ENCODE data around the gene TMEM97. TPM values are rescaled to one million over a fixed set of nuclear protein-coding genes. Genes with fewer than 3 reads are reported as not detected.
"Not testable (repeated sequence)": the region's sequence is repeated elsewhere in the genome, so short reads cannot be mapped to it uniquely, and the experiment has no call there.

Gene TMEM97
- polyA plus RNA-seq, 1 donor from 2014 or later = 16.9 TPM

DNA sequence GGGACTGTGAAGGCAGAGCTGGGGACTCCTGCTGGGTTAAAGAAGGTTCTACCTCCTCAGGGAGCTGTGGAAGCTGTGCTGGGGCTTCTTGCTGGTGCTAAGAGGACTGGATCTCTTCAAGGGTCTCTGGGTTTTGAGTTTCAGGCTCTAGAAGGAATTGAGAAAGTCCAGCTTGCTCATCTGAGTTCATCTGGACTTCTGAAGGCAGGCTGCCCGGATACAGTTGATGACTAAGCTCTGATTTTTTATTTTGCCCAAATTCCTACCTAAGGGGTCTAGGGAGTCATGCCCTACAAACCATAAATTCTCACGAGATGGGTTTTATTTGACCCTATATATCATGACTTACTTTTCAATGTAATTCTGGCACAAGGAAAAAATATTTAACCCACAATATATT is 46.8 kb upstream of the TMEM97 start:
- Histone ChIP-seq H3K79me2 (replicated peaks; ENCODE audit: insufficient read depth, low read length) (no peaks in the 10 kb centered on the region), H2AFZ (ENCODE audit: low read depth, low read length) (no peak overlapping the region), H3F3A (ENCODE audit: insufficient read depth, low read length, poor library complexity, severe bottlenecking) (no peaks in the 10 kb centered on the region), H3K9ac (ENCODE audit: low read length) (no peak overlapping the region), H3K9me2 (ENCODE audit: insufficient read depth, low read length) (no peaks in the 10 kb centered on the region), H4K20me1 (ENCODE audit: insufficient read depth) (no peaks in the 10 kb centered on the region), H3K4me2 (ENCODE audit: low read length) (no peak overlapping the region), H3K9me3 (ENCODE audit: low read length) (no peaks in the 10 kb centered on the region), H3K4me3 (ENCODE audit: low read length) (no peak overlapping the region), H3K36me3 (ENCODE audit: insufficient read depth, low read length) (no peaks in the 10 kb centered on the region), H3K27ac (ENCODE audit: low read length) (no peak overlapping the region), H3K27me3 (ENCODE audit: insufficient read depth, low read depth, low read length) (no peaks in the 10 kb centered on the region)
- TF ChIP-seq, protein P1, sequence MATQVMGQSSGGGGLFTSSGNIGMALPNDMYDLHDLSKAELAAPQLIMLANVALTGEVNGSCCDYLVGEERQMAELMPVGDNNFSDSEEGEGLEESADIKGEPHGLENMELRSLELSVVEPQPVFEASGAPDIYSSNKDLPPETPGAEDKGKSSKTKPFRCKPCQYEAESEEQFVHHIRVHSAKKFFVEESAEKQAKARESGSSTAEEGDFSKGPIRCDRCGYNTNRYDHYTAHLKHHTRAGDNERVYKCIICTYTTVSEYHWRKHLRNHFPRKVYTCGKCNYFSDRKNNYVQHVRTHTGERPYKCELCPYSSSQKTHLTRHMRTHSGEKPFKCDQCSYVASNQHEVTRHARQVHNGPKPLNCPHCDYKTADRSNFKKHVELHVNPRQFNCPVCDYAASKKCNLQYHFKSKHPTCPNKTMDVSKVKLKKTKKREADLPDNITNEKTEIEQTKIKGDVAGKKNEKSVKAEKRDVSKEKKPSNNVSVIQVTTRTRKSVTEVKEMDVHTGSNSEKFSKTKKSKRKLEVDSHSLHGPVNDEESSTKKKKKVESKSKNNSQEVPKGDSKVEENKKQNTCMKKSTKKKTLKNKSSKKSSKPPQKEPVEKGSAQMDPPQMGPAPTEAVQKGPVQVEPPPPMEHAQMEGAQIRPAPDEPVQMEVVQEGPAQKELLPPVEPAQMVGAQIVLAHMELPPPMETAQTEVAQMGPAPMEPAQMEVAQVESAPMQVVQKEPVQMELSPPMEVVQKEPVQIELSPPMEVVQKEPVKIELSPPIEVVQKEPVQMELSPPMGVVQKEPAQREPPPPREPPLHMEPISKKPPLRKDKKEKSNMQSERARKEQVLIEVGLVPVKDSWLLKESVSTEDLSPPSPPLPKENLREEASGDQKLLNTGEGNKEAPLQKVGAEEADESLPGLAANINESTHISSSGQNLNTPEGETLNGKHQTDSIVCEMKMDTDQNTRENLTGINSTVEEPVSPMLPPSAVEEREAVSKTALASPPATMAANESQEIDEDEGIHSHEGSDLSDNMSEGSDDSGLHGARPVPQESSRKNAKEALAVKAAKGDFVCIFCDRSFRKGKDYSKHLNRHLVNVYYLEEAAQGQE (IDR thresholded peaks at IDR 0.05; ENCODE audit: borderline replicate concordance) = no peak
- TF ChIP-seq EZH2 (IDR thresholded peaks at IDR 0.05; ENCODE audit: borderline replicate concordance, insufficient read depth, low read length, poor library complexity, severe bottlenecking) (no peak), RAD21 (conservative IDR thresholded peaks at IDR 0.05) (no peak), EP300 (conservative IDR thresholded peaks at IDR 0.05; ENCODE audit: poor library complexity, severe bottlenecking) (no peak), SMC3 (conservative IDR thresholded peaks at IDR 0.05; ENCODE audit: poor library complexity) (no peak), MXI1 (conservative IDR thresholded peaks at IDR 0.05; ENCODE audit: poor library complexity, severe bottlenecking) (no peak), POLR2AphosphoS5 (IDR thresholded peaks at IDR 0.05) (no peak)
- TF ChIP-seq, protein P2, sequence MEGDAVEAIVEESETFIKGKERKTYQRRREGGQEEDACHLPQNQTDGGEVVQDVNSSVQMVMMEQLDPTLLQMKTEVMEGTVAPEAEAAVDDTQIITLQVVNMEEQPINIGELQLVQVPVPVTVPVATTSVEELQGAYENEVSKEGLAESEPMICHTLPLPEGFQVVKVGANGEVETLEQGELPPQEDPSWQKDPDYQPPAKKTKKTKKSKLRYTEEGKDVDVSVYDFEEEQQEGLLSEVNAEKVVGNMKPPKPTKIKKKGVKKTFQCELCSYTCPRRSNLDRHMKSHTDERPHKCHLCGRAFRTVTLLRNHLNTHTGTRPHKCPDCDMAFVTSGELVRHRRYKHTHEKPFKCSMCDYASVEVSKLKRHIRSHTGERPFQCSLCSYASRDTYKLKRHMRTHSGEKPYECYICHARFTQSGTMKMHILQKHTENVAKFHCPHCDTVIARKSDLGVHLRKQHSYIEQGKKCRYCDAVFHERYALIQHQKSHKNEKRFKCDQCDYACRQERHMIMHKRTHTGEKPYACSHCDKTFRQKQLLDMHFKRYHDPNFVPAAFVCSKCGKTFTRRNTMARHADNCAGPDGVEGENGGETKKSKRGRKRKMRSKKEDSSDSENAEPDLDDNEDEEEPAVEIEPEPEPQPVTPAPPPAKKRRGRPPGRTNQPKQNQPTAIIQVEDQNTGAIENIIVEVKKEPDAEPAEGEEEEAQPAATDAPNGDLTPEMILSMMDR (IDR thresholded peaks at IDR 0.05; ENCODE audit: poor library complexity, severe bottlenecking) = no peak

DNA sequence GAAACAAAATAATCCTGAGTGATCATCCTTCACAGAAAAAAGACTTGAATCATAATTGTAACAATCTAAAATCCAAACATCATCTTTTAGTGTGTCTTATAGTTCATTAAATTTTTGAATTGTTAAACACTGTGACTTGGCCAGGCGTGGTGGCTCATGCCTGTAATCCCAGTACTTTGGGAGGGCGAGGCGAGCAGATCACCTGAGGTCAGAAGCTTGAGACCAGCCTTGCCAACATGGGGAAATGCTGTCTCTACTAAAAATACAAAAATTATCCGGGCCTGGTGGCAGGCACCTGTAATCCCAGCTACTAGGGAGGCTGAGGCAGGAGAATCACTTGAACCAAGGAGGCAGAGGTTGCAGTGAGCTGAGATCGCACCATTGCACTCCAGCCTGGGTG is 45.7 kb upstream of the TMEM97 start:
- H3K9me2 ChIP-seq (ENCODE audit: insufficient read depth, low read length); H3F3A ChIP-seq (ENCODE audit: insufficient read depth, low read length, poor library complexity, severe bottlenecking); H3K9ac ChIP-seq (ENCODE audit: low read length); H3K27me3 ChIP-seq (ENCODE audit: insufficient read depth, low read depth, low read length); H3K27ac ChIP-seq (ENCODE audit: low read length); H2AFZ ChIP-seq (ENCODE audit: low read depth, low read length); H3K9me3 ChIP-seq (ENCODE audit: low read length); H3K4me2 ChIP-seq (ENCODE audit: low read length); H4K20me1 ChIP-seq (ENCODE audit: insufficient read depth); H3K79me2 ChIP-seq (replicated peaks; ENCODE audit: insufficient read depth, low read length); H3K36me3 ChIP-seq (ENCODE audit: insufficient read depth, low read length); H3K4me3 ChIP-seq (ENCODE audit: low read length): not testable (repeated sequence)

DNA sequence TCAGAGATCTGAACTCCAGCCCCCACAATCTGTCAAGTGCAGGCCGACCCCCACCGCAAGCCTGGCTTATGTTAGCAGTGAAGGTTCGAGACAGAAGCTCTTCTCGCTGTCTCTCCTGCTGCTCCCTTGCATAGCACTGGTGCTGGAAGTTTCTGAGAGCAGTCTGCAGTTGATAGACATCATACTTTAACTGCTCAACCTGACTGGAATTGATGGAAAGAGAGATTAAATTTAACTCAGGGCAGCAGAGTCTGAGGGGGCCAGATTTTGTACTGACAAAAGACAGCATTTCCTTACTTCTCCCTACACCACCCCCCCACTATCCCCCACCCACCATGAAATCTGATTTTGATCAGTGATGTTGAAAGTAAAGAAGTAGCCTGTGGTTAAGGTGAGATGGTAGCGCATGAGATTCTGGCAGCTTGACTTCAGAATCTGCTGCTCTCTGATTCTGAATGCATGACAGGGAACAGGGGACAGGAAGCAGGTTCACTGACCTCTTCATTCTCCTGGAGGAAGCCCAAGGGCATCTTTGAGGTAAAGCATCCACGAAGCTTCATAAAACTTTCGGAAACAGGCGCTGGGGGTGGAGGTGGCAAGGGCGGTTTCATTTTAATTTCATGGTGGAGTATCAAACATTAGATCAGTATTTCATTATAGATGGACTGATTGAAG is 44.3 kb upstream of the TMEM97 start:
- Histone ChIP-seq H2AFZ (ENCODE audit: low read depth, low read length) (no peak overlapping the region), H3F3A (ENCODE audit: insufficient read depth, low read length, poor library complexity, severe bottlenecking) (no peaks in the 10 kb centered on the region), H3K9ac (ENCODE audit: low read length) (no peak overlapping the region), H3K9me3 (ENCODE audit: low read length) (no peaks in the 10 kb centered on the region), H3K9me2 (ENCODE audit: insufficient read depth, low read length) (no peaks in the 10 kb centered on the region), H3K36me3 (ENCODE audit: insufficient read depth, low read length) (no peaks in the 10 kb centered on the region), H3K27ac (ENCODE audit: low read length) (no peak overlapping the region), H3K79me2 (replicated peaks; ENCODE audit: insufficient read depth, low read length) (no peaks in the 10 kb centered on the region), H3K4me3 (ENCODE audit: low read length) (no peak overlapping the region), H3K27me3 (ENCODE audit: insufficient read depth, low read depth, low read length) (no peaks in the 10 kb centered on the region), H4K20me1 (ENCODE audit: insufficient read depth) (no peaks in the 10 kb centered on the region), H3K4me2 (ENCODE audit: low read length) (no peak overlapping the region)
- TF ChIP-seq POLR2AphosphoS5 (IDR thresholded peaks at IDR 0.05) (no peak), TAF1 (IDR thresholded peaks at IDR 0.05; ENCODE audit: low read depth) (no peak), SMC3 (conservative IDR thresholded peaks at IDR 0.05; ENCODE audit: poor library complexity) (no peak), RAD21 (conservative IDR thresholded peaks at IDR 0.05) (no peak), EZH2 (IDR thresholded peaks at IDR 0.05; ENCODE audit: borderline replicate concordance, insufficient read depth, low read length, poor library complexity, severe bottlenecking) (no peak), EP300 (conservative IDR thresholded peaks at IDR 0.05; ENCODE audit: poor library complexity, severe bottlenecking) (no peak), MXI1 (conservative IDR thresholded peaks at IDR 0.05; ENCODE audit: poor library complexity, severe bottlenecking) (no peak)
- TF ChIP-seq, protein P1 (IDR thresholded peaks at IDR 0.05; ENCODE audit: borderline replicate concordance) = no peak
- TF ChIP-seq, protein P2 (IDR thresholded peaks at IDR 0.05; ENCODE audit: poor library complexity, severe bottlenecking) = no peak

All from neural cell (in vitro differentiated cells).